CD1c-positive myeloid dendritic cell (primary cell): ENCODE results near the gene EXOSC10.
"Not testable (repeated sequence)": the region's sequence is repeated elsewhere in the genome, so short reads cannot be mapped to it uniquely, and the experiment has no call there.

ENCODE experiments used
- DNase-seq: peaks from one replicate; pipeline ENCODE4 v3.0.0-alpha.2; 2016; ENCODE audit errors: extremely low spot score

The EXOSC10 gene

DNA sequence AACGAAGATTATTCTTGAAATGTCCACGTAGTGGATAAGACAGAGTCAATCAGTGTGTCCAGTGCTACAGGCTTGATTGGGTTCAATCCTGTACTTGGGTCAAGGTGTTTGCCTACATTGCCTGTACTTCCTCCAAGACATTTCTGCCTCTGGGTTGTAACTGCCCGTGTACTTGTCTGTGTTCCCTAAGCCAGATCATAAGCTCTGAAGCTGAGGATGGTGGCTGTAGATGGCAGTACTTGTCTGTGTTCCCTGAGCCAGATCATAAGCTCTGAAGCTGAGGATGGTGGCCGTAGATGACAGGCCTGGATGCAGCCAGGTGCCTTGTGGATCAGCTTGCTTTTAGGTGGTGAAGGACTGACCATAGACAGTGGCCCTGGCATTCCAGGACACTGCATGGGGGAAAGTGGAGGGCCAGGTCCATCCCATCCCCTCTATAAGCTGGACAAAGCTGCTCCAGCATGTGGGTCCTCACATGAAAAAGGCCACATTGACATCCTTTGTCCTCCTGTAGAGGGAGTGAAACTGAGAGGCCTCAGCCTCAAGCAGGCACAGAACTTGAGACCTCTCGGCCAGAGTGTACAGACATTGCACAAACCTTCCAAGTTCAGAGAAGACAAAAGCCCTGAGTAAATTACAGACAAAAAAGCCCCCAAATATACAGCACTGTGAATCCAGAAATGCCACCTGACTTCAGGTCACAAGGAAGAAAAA lies 37.9 kb downstream of the EXOSC10 start:
- DNase-seq = no peak

DNA sequence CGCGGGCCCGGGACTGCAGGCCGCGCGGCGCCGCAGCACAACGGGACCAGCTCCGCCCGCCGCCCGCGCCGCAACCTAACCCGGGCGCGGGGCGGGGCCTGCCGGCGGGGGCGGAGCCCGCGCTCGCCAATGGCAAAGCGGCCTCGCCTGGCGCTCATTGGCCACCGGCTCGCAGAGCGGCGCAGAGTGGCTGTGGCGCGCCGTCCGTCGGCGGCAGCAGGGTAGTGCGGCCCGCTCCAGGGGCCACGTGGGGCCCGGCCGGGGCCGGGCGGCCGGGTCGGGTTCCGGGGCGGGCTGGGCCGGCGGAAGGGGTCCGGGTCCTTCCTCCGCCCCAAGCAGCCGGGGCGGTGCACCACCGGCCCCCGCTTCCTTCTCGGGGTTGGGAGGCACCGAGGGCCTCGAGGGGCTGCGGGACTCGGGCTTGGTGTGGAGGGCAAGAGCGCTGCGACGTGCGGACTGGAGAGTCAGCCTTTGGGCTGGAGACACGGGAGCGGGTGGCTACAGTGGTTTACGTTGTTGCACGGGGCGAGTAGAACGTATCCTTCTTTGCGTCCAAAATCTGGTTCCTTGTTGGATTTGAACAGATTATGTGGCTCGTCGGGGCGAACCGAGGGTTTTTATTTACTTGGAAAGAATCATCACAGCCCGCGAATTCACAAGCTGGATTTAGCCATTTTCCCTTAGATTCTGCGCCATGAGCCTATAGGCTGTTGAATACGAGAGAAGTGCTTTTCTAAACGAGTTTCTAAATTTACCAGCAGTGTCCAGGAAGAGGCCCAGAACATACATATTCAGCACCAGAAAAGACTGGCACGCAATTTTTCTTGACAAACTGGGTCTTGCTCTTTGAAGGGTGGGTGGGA lies 39.5 kb downstream of the EXOSC10 start, which contains the start of gene SRM:
SRM (minus strand) TSS at position 51 of the 863 bp plus-strand sequence. CDS start 75 bp downstream, outside the sequence.
- DNase-seq = peak; percentile 97

DNA sequence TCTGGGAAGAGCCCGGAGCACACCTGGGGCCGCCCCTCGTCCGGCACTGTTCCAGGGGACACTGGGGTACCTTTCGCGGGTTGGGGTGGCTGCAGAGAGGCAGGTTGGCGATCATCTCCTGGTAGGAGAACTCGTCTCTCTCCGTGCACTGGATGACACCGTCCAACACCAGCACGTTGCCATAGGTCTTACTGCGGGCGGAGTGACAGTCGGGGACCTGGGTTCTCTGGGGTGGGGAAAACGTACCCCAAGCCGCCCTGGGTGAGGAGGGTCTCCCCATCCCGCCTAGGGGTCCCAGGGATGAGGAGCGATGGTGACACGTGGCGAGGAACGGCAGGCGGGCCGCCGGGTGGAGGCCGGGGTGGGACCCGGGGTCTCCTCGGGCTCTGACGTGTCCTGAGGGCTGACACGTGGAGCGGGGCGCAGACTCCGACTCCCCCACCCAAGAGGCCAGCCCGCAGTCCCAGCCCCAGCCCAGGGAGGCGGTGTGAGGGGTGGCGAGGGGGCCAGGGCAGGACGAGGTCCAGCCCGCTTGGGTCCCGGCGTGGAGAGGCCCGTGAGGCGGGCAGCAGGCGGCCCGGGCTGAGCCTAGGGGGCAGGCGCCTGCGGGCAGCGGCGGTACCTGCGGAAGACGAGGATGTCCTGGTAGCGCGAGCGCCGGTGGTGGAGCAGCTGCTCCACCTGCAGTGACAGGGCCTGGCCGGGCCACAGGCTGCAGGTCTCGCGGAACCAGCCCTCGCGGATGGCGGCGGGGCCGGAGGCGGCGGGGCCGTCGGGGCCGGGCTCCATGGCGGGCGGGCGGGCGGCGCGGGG lies 40.3 kb downstream of the EXOSC10 start:
- no peak for DNase-seq

DNA sequence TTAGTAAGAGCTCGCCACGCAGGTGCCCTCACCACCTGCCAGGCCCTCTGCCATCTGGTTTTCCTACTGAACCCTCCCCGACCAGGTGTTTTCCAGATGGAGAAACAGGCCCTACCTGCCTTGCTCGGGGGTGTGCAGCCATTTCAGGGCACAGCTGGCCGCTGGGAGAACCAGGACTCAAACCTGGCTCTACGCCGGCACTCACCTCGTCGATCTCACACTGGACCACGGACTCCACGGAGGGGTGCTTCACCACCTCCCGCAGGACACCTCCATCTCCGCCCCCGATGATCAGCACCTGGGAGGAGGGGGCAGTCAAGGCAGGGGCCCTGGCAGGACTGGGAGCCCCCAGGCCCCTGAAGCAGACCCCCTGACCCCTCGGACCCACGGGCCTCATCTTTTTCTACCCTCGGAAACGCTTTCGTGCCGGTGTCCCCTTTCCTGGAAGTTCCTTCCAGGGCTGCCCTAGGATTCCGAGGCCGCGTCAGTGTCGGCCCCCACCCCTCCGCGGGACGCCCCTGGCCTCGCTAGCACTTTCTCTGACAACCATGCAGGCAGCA lies 41.0 kb downstream of the EXOSC10 start:
- DNase-seq = no peak

DNA sequence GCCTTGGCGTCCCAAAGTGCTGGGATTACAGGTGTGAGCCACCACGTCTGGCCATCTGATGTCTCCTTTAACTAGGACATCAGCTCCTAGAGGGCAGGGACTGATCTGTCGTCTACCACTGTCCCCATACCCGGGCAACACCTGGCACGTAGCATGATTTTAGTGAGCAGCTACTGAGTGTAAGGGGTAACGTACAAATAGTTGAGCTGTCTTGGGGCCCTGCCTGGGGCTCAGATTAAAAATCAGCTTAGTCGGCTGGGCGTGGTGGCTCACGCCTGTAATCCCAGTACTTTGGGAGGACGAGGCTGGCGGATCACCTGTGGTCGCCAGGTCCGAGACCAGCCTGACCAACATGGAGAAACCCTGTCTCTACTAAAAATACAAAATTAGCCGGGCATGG lies 41.6 kb downstream of the EXOSC10 start:
- no peak for DNase-seq

DNA sequence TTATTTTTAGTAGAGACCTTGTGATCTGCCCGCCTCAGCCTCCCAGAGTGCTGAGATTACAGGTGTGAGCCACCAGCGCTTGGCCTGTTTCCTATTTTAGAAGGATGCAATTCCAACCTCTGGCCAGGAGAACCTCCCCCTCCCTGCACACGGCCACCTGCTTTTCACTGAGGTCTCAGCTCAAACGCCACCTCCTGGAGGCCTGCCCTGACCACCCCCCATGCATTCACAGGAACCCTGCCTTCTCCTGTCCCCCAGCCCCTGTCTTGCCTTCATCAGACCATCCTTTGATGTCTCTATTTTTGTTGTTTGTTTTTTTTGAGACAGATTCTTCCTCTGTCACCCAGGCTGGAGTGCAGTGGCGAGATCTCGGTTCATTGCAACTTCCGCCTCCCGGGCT lies 42.2 kb downstream of the EXOSC10 start:
- no peak for DNase-seq

DNA sequence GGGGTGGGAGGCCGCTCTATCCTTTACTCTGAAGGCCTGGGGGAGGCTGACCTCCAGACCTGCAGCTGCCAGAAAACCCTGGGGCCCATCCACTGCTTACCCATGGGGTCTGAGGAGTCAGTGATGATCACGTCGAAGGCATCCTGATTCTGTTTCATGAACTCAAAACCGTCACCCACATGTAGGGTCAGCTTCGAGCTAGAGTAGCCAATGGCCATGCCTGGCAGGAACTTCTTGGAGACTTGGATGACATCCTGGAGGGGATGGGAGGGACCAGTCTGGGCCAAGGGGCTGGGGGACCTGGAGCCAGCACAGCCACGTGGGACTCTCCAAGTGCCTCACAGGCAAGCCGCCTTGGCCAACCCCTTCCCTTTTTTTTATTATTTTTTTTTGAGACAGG lies 43.2 kb downstream of the EXOSC10 start:
- DNase-seq = no peak

DNA sequence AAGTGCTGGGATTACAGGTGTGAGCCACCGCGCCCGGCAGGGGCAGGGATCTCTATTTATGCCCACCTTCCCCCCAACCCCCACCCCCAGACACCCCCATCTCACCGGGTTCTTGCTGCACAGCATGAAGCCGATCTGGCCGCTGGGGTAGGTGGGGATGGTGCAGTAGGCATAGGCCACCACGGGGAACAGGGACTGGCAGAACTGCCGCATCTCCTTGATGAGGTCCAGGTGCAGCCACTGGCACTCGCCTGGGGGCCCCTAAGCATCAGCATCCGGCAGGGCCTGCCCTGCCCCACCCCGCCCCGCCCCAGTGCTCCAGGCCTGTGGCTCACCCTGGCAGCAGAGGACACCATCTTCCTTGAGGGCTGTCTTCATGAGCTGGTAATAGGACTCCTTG lies 44.0 kb downstream of the EXOSC10 start:
- DNase-seq = no peak

DNA sequence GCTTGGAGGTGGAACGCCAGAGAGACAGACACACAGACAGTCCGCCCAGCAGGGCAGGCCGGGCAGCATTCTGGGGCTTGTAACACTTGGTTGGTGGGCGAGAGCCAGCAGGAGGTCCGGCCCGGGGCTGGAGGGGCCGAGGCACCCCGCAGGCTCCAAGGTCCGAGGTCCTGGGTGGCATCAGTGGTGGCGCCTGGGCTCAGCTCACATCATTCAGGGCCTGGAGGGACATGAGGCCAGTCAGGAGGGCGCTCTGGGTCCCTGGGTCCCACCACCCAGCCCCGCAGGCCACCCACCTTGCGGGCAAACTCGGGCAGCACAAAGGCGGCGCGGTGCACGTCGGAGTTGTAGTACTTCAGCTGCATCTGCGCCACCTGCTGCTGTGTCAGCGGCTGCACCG lies 45.0 kb downstream of the EXOSC10 start:
- no peak for DNase-seq

DNA sequence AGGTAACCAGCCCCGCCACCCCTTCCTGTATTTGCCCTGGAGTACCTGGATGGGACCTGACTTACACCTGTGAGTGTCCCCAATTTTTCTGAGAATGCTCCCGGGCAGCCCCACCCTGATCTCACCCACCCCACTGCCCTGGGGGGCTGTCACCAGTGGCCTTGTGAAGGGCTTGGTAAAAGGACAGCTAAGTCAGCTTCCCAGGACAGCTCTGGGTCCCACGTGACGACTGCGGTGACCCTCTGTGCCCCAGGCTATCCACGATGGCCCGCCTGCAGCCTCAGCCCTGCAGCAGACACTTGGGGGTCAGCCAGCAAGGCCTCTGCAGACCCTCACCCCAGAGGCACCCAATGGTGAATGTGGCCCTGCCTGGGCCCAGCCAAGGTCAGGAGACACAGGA lies 45.5 kb downstream of the EXOSC10 start:
- DNase-seq = no peak

DNA sequence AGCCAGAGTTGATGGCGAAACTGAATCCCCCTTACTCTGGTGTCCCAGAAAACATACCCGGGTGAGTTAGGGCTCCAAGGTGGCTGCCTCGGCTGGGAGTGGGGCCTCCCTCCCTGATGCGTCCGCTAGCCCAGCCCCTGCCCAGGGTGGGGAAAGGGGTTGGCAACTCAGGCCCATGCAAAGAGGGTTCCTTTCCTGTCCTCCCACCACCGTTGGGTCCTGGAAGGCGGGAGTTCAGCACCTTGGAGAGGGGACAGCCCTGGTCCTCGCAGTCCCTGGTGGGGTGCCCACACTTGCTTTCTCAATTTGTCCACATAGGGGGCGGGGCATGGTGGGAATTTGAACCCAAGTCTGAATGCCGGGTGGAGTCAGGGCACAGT lies 45.9 kb downstream of the EXOSC10 start:
- no peak for DNase-seq

DNA sequence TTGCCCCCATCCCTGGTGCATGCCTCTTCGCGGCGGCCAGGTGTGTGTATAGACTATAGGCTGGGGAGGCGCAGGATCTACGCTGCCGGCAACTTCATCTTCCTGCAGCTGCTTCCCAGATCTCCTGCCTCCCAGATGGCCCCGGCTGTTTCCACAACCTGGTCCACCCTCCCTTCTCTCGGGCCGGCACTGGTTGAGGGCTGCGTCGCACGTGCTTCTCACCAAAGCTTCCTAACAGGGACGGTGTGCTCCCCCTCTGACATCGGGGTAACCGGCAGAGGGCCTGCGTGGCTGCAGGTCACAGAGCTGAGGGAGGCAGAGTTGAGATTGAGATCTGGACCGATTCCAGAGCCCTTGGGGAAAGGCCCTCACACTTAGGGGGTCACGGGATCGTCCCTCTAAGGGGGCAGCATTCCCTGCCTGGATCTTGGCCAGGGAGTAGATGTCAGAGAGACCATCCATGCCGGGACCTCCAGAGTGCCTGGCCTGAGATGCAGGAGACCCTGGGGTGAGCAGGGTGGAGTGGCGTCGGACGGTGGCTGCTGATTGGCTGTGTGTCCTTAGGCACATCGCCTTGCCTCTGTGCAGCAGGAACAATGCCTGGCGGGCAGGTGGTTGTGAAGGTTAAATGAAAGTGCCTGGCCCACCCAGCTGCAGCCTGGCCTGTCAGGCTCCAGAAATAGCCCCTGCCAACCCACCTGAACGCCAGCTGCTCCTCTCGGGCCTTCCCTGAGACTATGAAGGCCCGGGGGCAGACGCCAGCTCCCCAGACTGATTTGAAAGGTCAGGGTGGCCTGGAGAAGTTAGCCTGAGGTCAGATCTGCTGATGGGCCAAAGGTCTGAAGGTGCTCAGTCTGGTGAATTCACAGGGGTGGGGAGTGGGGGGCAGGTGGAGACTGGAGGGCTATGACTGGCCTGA lies 46.6 kb downstream of the EXOSC10 start:
- no peak for DNase-seq

DNA sequence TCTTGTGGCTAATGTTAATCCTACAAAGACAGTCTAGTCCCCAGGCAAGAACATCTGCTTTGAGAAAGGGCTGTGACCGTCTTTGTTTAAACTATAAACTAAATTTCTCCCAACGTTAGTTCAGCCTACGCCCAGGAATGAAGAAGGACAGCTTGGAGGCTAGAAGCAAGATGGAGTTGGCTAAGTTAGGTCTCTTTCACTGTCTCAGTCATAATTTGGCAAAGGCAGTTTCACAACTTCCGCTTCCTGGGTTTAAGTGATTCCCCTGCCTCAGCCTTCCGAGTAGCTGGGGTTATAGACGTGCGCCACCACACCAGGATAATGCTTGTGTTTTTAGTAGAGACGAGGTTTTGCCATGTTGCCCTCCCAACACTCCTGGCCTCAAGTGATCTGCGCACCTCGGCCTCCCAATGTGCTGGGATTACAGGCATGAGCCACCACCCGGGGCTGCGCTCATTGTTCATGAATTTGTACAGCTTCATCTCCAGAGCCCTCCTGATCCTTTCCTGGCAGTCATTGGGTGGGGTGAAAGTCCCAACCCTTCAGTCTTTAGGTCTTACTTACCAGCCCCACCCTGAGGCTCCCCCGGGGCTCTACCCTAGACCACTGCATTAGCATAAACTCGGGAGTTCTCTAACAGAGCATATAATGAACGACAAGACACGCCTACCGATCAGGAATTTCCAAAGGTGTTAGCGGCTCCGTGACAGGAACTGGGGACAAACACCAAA lies 47.7 kb downstream of the EXOSC10 start:
- DNase-seq = peak; percentile 30

DNA sequence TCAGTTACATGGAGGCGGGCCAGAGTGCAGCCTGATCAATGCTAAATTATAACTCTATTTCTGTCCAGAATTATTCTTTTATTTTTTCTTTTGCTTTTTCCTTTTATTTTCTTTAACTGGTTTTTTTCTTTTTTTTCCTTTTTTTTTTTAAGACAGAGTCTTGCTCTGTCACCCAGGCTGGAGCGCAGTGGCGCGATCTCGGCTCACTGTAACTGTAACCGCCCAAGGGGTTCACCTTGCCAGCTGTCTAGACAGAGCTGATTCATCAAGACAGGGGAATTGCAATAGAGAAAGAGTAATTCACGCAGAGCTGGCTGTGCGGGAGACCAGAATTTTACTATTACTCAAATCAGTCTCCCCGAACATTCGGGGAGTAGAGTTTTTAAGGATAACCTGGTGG lies 48.5 kb downstream of the EXOSC10 start:
- not testable (repeated sequence) for DNase-seq

DNA sequence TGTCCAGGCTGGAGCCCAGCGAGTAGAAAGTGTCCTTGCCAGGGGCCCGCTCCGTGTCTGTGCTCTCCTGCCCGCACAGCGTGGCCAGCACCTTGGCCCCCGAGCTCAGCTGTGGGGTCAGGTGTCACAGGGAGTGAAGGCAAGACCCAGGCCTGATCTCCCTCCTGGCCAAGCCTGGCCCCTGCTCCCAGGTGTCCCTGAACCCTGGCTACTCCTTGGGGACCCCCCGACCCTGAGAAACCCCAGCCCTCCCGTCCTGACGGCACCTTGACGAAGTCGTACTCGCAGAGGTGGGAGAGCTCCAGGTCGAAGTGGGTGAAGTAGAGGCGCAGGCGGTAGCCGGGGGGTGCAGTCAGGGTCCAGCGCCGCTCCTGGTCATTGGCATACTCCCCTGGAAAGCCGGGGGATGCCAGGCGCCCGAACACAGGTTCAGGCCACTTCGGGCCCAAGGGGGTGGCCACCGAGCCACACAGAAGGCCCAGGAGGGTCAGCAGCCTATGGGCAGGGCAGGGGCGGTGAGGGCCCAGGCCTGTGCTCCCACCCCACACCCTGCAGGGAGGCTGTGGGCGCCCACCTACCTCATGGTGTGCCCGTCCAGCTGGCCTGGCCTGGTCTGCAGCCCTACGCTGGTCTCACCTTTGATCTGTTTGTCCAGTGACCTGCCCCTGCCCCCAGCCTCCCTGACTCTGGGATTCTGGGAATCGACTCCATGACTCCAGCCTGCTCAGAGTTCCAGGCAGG lies 52.9 kb downstream of the EXOSC10 start, which contains the start of gene MASP2:
MASP2 (minus strand) TSS at position 615 of the 741 bp plus-strand sequence; CDS start at position 583, 32 bp downstream.
- DNase-seq = no peak

DNA sequence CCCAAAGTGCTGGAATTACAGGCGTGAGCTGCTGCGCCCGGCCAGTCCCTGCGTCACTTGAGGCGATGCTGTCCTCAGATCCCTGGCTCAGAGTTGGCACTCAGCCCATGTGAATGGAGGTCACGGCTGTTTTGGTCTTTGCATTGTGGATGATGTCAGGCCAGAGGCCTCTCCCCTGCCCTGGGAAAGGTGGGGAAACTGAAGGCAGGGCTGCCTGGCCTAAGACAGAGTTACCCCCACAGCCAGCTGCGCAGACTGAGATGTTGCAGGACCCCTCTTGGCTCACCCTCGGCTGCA lies 53.5 kb downstream of the EXOSC10 start:
- DNase-seq = no peak

DNA sequence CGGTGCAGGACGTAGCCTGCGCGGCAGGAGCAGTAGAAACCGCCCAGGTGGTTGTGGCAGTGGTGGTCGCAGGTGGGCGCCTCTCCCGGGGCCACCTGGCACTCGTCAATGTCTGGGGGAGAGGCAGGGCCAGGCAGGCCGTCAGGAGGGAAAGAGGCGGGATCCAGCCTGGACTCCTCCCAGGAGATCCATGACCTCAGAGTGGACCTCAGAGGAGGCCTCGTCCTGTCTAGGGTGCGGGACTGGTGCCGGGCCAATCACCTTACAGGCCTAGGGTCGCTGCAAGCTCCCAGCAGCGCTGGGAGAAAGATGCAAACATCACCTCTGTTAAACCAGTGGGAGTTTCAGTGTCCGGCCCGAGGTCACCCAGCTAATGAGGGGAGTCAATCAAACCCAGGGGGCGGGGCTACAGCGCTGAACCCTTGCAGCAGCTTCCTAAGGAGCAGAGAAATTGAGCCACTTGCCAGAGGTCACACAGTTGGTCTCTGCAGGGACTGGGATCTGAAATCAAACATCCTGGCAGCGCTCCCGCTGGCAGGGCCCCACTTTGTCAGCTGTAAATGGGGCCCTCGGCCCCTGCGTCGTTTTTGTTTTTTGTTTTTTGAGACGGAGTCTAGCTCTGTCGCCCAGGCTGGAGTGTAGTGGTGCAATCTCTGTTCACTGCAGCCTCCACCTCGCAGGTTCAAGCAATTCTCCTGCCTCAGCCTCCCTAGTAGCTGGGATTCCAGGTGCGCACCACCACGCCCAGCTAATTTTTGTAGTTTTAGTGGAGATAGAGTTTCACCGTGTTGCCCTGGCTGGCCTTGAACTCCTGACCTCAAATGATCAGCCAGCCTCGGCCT lies 54.0 kb downstream of the EXOSC10 start:
- no peak for DNase-seq

DNA sequence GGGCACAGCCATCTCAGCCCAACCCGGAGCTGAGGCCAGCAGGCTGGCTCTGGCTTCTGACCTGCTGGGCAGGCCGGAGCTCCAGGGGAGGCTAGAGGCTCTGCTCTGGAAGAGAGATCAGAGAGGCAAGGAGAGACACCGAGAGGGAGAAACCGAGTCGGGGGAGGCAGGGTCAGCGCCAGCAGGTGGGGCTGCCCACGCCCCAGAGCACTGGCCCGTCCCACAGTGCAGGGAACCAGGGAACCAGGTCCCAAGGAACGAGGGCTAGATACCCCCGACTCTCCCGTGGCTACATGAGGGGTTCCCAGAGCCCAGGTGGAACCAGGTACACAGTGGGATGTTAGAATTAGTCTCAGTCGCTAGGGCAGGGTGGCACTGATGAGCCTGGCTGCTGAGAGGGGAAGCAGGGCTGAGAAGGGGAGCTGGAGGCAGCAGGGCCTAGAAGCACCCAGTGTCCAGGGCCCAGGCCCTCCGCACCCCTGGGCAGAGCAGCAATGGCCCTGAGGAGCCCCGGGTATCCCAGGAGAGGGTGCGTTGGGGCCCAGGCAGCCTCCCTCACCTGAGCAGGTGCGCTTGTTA lies 54.7 kb downstream of the EXOSC10 start:
- no peak for DNase-seq
